Measurements from ENCODE around the gene MAPT.
"Not testable (repeated sequence)": the region's sequence is repeated elsewhere in the genome, so short reads cannot be mapped to it uniquely, and the experiment has no call there.

The MAPT gene

GRCh38 chr17:45927247-45927646, 32.9 kb downstream of the MAPT start:
- DNase-seq (ENCODE audit: low read depth in 2 of 2) = no peak

- DNase-seq (ENCODE audit: low read depth in 2 of 2) = no peak
Measured at GRCh38 chr17:45929344-45929743, 35.0 kb downstream of the MAPT start.

- no peak for DNase-seq (ENCODE audit: low read depth in 2 of 2)
Measured at GRCh38 chr17:45930420-45930951, 36.1 kb downstream of the MAPT start.

GRCh38 chr17:45931677-45932076, 37.3 kb downstream of the MAPT start:
- DNase-seq (ENCODE audit: low read depth in 2 of 2) = no peak

- no peak for DNase-seq (ENCODE audit: low read depth in 2 of 2)
Measured at GRCh38 chr17:45934044-45934979, 40.0 kb downstream of the MAPT start.

GRCh38 chr17:45935197-45935709, 40.9 kb downstream of the MAPT start:
- DNase-seq (ENCODE audit: low read depth in 2 of 2) = no peak

- DNase-seq (ENCODE audit: low read depth in 2 of 2) = no peak
Measured at GRCh38 chr17:45935710-45936509, 41.6 kb downstream of the MAPT start.

GRCh38 chr17:45936610-45937009, 42.3 kb downstream of the MAPT start:
- DNase-seq (ENCODE audit: low read depth in 2 of 2) = no peak

GRCh38 chr17:45937186-45937585, 42.8 kb downstream of the MAPT start:
- not testable (repeated sequence) for DNase-seq (ENCODE audit: low read depth in 2 of 2)

- no peak for DNase-seq (ENCODE audit: low read depth in 2 of 2)
Measured at GRCh38 chr17:45939395-45939794, 45.0 kb downstream of the MAPT start.

GRCh38 chr17:45940293-45940692, 45.9 kb downstream of the MAPT start:
- no peak for DNase-seq (ENCODE audit: low read depth in 2 of 2)

- no peak for DNase-seq (ENCODE audit: low read depth in 2 of 2)
Measured at GRCh38 chr17:45940826-45941225, 46.5 kb downstream of the MAPT start.

- DNase-seq (ENCODE audit: low read depth in 2 of 2) = no peak
Measured at GRCh38 chr17:45941395-45941794, 47.0 kb downstream of the MAPT start.

- no peak for DNase-seq (ENCODE audit: low read depth in 2 of 2)
Measured at GRCh38 chr17:45942284-45942683, 47.9 kb downstream of the MAPT start.

GRCh38 chr17:45946841-45947256, 52.5 kb downstream of the MAPT start:
- no peak for DNase-seq (ENCODE audit: low read depth in 2 of 2)

GRCh38 chr17:45948498-45948880, 54.1 kb downstream of the MAPT start:
- DNase-seq (ENCODE audit: low read depth in 2 of 2) = no peak

- peak; percentile 8 to 39 for DNase-seq (ENCODE audit: low read depth in 2 of 2)
Measured at GRCh38 chr17:45948881-45949624, 54.7 kb downstream of the MAPT start.

GRCh38 chr17:45949755-45950320, 55.5 kb downstream of the MAPT start:
- DNase-seq (ENCODE audit: low read depth in 2 of 2) = no peak

- DNase-seq (ENCODE audit: low read depth in 2 of 2) = no peak
Measured at GRCh38 chr17:45950888-45951287, 56.5 kb downstream of the MAPT start.

GRCh38 chr17:45951403-45951802, 57.0 kb downstream of the MAPT start:
- DNase-seq (ENCODE audit: low read depth in 2 of 2) = no peak

GRCh38 chr17:45951941-45952340, 57.6 kb downstream of the MAPT start:
- no peak for DNase-seq (ENCODE audit: low read depth in 2 of 2)

Data from stimulated activated CD8-positive, alpha-beta memory T cell treated with anti-CD3 and anti-CD28 coated beads, Interleukin-2, amount 100 ng/mL, for 1 hour (primary cell).